PC-9 (cell line): Measurements from ENCODE around the gene TRIM9. TPM values are rescaled to one million over a fixed set of nuclear protein-coding genes. Genes with fewer than 3 reads are reported as not detected.
"Not testable (repeated sequence)": the region's sequence is repeated elsewhere in the genome, so short reads cannot be mapped to it uniquely, and the experiment has no call there.

Experiments
- BruUV-seq: library from RNA; stranded (reverse); fragments of 400-500 nt; replicated peaks from 2 replicates; lab custom pipeline; 2021; lab: Mats Ljungman, UMichigan
- CTCF ChIA-PET: fragments of 300-600 bp; sonication (Branson Sonifier 250); formaldehyde crosslinking; loops from one replicate; lab custom pipeline; 2022; ENCODE audit warnings: antibody characterized with exemption; lab: Charles Lee
- POLR2A ChIA-PET: fragments of 300-600 bp; sonication (Branson Sonifier 250); formaldehyde crosslinking; loops from one replicate; lab custom pipeline; 2022; ENCODE audit warnings: antibody characterized with exemption; ENCODE audit not compliant: unreplicated experiment; lab: Charles Lee
- DNase-seq, 2 experiments: peaks; one replicate each; pipeline versions ENCODE4 v3.0.0 to v3.0.0-alpha.2; 2015 to 2022; ENCODE audit warnings: mixed read lengths in 1 of 2
- H2AFZ ChIP-seq: fragments of 200-600 bp; sonication (generic); 2 replicates; pipeline ENCODE4 v1.8.1; 2017; ENCODE audit warnings: antibody characterized with exemption
- H3F3A ChIP-seq: fragments of 200-600 bp; sonication (generic); 2 replicates; pipeline ENCODE4 v1.8.1; 2017; ENCODE audit warnings: antibody characterized with exemption, mild to moderate bottlenecking, low read depth; ENCODE audit not compliant: insufficient read depth
- H3K27ac ChIP-seq: fragments of 200-600 bp; sonication (generic); 2 replicates; pipeline ENCODE4 v1.6.1; 2016; ENCODE audit warnings: mixed run types
- H3K27me3 ChIP-seq: fragments of 200-600 bp; sonication (generic); 2 replicates; pipeline ENCODE4 v1.6.1; 2016; ENCODE audit warnings: low read depth, mixed run types; ENCODE audit not compliant: insufficient read depth
- H3K36me3 ChIP-seq: fragments of 200-600 bp; sonication (generic); 2 replicates; pipeline ENCODE4 v1.6.1; 2016; ENCODE audit warnings: low read depth, mixed run types
- H3K4me1 ChIP-seq: fragments of 200-600 bp; sonication (generic); replicated peaks from 2 replicates; pipeline ENCODE4 v1.6.1; 2016; ENCODE audit warnings: mixed run types; ENCODE audit not compliant: insufficient read depth
- H3K4me2 ChIP-seq: fragments of 200-600 bp; sonication (generic); 2 replicates; pipeline ENCODE4 v1.6.1; 2017; ENCODE audit warnings: mixed run types
- H3K4me3 ChIP-seq: fragments of 200-600 bp; sonication (generic); 2 replicates; pipeline ENCODE4 v1.6.1; 2016; ENCODE audit warnings: mixed run types
- H3K79me2 ChIP-seq: fragments of 200-600 bp; sonication (generic); 2 replicates; pipeline ENCODE4 v1.6.1; 2017; ENCODE audit warnings: low read depth, mixed run types
- H3K9me2 ChIP-seq: fragments of 200-600 bp; sonication (generic); 2 replicates; pipeline ENCODE4 v1.8.1; 2017; ENCODE audit warnings: mild to moderate bottlenecking; ENCODE audit not compliant: insufficient read depth
- H3K9me3 ChIP-seq: fragments of 200-600 bp; sonication (generic); 2 replicates; pipeline ENCODE4 v1.8.1; 2016; ENCODE audit warnings: low read depth; ENCODE audit not compliant: insufficient read depth
- H4K20me1 ChIP-seq: fragments of 200-600 bp; sonication (generic); 2 replicates; pipeline ENCODE4 v1.8.1; 2017; ENCODE audit not compliant: insufficient read depth
- CTCF ChIP-seq: fragments of 200-600 bp; sonication (generic); conservative IDR thresholded peaks from 2 replicates; pipeline ENCODE4 v1.6.1; 2017; ENCODE audit warnings: mixed run types, antibody characterized with exemption, mild to moderate bottlenecking, moderate library complexity
- EZH2 ChIP-seq: fragments of 200-600 bp; sonication (generic); IDR thresholded peaks from 2 replicates; pipeline ENCODE4 v1.8.0; 2017; ENCODE audit warnings: antibody characterized with exemption, low read depth
- intact Hi-C: fragments of 100-400 bp; cut with micrococcal nuclease; formaldehyde crosslinking; loops from one replicate; pipeline ENCODE4 v1.10.0; 2022; ENCODE audit not compliant: unreplicated experiment
- total RNA-seq: library from RNA; stranded (reverse); gene quantifications from 2 replicates; pipeline ENCODE4 v1.2.3, GENCODE V29; 2021

Gene TRIM9
- total RNA-seq, 1 experiment from 2014 or later = 2.1 TPM

GRCh38 chr14:50997712-50998111 is 97.2 kb downstream of the TRIM9 start:
- Histone ChIP-seq H4K20me1 (no peaks in the 10 kb centered on the region), H3K27ac (no peak overlapping the region), H3K4me1 (no peaks in the 10 kb centered on the region), H3K9me2 (no peaks in the 10 kb centered on the region), H3K4me3 (no peak overlapping the region), H3K27me3 (no peaks in the 10 kb centered on the region), H3K4me2 (no peak overlapping the region), H2AFZ (no peak overlapping the region), H3K9me3 (no peaks in the 10 kb centered on the region), H3K79me2 (no peaks in the 10 kb centered on the region), H3K36me3 (no peaks in the 10 kb centered on the region), H3F3A (no peaks in the 10 kb centered on the region)
- intact Hi-C loops = no loop called here
- TF ChIP-seq EZH2 (no peak), CTCF (no peak)
- ChIA-PET CTCF (no interaction called here), POLR2A (no interaction called here)
- peak in 1 of 2 experiments; percentile 5 for DNase-seq
- BruUV-seq = no TSS peak

- BruUV-seq, H3K9me3 ChIP-seq, H3K9me2 ChIP-seq, H3K79me2 ChIP-seq, H3F3A ChIP-seq, H3K4me1 ChIP-seq, H3K4me3 ChIP-seq, H3K4me2 ChIP-seq, POLR2A ChIA-PET, CTCF ChIA-PET, DNase-seq, H4K20me1 ChIP-seq, H3K36me3 ChIP-seq, intact Hi-C loops, H2AFZ ChIP-seq, H3K27ac ChIP-seq, H3K27me3 ChIP-seq: not testable (repeated sequence)
Measured at GRCh38 chr14:50994158-50994557, 100.7 kb downstream of the TRIM9 start.

- H2AFZ ChIP-seq = no peak overlapping the region
- no TSS peak for BruUV-seq
Measured at GRCh38 chr14:50985859-50986331, 109.0 kb downstream of the TRIM9 start.

More at GRCh38 chr14:50985859-50986331, 109.0 kb downstream of the TRIM9 start:
- no peaks in the 10 kb centered on the region for H3K4me1 ChIP-seq
- no peaks in the 10 kb centered on the region for H3K9me2 ChIP-seq
- intact Hi-C loops = no loop called here
- H3K27ac ChIP-seq = no peak overlapping the region
- H3K4me3 ChIP-seq = no peak overlapping the region
- no peaks in the 10 kb centered on the region for H3K36me3 ChIP-seq
- no peaks in the 10 kb centered on the region for H3K9me3 ChIP-seq
- no peaks in the 10 kb centered on the region for H3K79me2 ChIP-seq
- CTCF ChIA-PET = no interaction called here
- no peaks in the 10 kb centered on the region for H3F3A ChIP-seq
- H3K4me2 ChIP-seq = no peak overlapping the region
- POLR2A ChIA-PET = interaction anchor here (0.6 kb wide), 1 partner anchor 81 kb away, joined by 4 read pairs; no protein-coding TSS in a partner anchor
- H3K27me3 ChIP-seq = no peaks in the 10 kb centered on the region
- TF ChIP-seq EZH2 (no peak), CTCF (no peak)
- no peak for DNase-seq
- no peaks in the 10 kb centered on the region for H4K20me1 ChIP-seq
